ENCODE data around the gene ACVR2A.

Gene ACVR2A

DNA sequence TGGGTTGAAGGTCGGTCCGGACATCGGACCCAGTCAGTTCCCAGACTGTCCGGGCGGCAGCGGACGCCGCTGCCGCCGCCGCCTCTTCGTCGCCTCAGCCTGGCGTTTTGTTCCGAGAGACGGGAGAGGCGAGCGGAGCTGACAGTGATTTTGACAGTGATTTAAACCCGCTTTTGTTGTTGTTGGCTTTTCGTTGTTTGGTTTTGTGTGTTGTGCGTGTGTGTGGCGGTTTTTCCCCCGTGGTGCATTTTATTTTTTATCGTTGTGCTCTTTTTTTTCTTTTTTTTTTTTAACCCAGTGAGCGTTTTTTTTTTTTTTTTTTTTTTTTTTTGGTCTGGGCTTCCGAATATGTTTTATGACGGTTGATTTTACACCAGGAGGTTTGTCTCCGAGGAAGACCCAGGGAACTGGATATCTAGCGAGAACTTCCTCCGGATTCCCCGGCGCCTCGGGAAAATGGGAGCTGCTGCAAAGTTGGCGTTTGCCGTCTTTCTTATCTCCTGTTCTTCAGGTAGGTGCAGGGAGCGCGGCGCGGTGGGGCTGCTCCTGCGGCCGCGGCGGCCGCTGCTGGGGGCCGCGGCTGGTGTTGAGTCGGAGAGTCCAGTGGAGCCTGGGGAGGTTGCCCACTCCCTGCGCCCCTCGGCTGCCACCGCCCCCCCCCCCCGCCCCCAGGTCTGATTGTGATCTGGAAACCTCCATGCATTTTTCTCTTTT, at the start of gene ACVR2A:
Gene ACVR2A, plus strand, starts transcription at position 333 of the 714 bp plus-strand sequence. Its CDS starts 124 bp downstream, at position 457.
- DNase-seq (ENCODE audit: low read depth in 3 of 3), result peak in 1 of 3 experiments; percentile 8

GRCh38 chr2:147800316-147800715, 44.5 kb upstream of the ACVR2A start:
- DNase-seq (ENCODE audit: low read depth in 3 of 3), result no peak

DNA sequence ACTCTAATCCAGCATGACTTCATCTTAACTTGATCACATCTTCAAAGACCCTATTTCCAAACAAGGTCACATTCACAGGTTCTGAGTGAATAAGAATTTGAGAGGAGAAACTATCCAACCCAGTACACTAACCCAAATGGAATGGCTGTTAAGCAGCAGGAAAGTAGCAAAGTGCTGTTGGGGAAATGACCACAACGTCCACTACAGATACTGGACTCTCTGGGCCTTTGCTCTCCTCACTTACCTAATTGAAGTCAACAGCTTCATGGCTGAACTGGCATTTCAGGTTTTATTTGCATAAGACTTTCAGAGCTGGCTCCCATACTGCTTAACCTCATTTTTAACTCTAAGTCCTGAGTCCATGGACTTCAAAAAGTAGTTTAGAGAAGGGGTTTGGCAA, 38.0 kb upstream of the ACVR2A start:
- DNase-seq (ENCODE audit: low read depth in 3 of 3), result no peak

- no peak for DNase-seq (ENCODE audit: low read depth in 3 of 3)
These were observed 36.3 kb upstream of the ACVR2A start for GRCh38 chr2:147808520-147808919.

DNA sequence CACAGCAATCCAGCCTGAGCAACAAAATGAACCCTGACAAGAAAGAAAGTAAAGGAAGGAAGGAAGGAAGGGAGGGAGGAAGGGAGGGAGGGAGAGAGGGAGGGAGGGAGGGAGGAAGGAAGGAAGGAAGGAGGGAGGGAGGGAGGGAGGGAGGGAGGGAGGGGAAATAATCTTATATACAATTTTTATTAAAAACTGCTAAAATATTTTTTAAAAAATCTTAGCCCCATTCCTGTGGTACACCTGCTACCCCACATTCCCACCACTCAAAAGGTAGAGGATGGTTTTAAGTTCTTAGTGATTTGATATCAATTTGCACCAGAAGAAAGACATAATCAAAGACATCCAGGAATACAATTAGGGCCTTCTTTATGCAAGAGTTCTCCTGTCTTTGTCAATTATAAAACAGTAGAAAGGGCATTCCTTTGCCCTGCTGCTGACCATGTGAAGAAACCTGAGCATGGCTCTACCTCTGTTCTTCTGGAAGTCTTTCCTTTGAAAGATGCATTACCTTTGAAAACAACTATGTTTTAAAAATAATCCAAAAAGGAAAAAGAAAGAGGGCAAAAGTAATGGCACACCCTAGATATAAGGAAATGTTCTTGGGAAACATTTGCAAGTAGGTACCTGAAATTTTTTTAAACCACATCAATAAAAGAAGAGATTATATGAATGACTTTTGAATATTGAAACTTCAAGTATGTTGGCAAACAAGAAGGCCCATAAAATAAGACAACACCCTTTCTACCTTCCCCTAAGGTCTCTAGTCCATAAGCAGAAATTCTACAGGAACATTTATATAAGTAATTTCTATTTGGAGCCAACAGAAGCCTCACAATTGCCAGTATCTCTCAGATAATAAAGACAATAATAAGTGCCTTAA, 33.7 kb upstream of the ACVR2A start:
- no peak for DNase-seq (ENCODE audit: low read depth in 3 of 3)

- DNase-seq (ENCODE audit: low read depth in 3 of 3), result no peak
These were observed 26.1 kb upstream of the ACVR2A start for GRCh38 chr2:147818741-147819140.

DNA sequence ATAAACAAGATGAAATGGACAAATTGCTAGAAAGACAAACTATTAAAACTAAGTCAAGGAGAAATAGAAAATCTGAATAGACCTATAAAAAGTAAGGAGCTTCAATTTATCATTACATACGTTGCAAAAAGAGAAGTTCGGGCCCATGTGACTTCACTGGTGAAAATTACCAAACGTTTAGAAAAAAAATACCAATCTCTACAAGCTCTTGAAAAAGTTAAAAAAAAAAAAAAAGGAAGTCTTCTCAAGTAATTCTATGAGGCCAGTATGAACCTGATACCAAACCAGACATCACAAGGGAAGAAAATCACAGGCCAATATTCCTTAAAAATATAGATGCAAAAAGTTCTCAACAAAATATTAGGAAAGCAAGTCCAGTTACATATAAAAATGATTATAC, 20.2 kb upstream of the ACVR2A start:
- no peak for DNase-seq (ENCODE audit: low read depth in 3 of 3)

DNA sequence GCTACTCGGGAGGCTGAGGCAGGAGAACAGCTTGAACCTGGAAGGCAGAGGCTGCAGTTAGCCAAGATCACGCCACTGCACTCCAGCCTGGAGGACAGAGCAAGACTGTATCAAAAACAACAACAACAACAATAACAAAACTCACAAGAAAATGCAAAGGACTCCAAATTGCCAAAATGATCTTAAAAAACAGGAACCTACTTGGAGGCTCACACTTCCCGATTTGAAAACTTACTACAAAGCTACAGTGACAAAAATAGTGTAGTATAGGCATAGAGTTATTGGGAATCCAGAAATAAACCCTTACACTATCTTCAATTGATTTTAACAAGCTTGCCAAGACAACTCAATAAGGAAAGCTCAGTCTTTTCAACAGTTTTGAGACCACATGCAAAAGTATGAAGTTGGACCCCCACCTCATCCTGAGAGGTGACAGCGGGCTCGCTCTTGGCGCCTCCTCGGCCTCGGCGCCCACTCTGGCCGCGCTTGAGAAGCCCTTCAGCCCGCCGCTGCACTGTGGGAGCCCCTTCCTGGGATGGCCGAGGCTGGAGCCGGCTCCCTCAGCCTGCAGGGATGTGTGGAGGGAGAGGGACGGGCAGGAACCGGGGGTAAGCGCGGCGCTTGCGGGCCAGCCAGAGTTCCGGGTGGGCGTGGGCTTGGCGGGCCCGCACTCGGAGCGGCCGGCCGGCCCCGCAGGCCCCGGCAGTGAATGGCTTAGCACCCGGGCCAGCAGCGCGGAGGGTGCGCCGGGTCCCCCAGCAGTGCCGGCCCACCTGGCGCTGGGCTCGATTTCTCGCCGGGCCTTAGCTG, 18.3 kb upstream of the ACVR2A start:
- no peak for DNase-seq (ENCODE audit: low read depth in 3 of 3)

GRCh38 chr2:147827088-147827375, 17.8 kb upstream of the ACVR2A start:
- DNase-seq (ENCODE audit: low read depth in 3 of 3), result no peak

DNA sequence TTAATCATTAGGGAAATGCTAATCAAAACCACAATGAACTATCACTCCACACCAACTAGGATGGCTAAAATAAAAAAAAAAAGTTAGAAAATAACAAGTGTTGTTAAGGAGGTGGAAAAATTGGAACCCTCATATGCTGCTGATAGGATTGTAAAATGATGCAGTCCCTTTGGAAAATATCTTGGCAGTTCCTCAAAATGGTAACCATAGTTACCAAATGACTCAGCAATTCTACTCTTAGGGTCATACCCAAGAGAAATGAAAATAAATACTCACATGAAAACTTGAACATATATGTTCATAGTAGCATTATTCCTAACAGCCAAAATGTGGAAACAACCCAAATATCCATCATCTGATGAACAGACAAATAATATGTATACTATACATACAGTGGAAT, 15.7 kb upstream of the ACVR2A start:
- DNase-seq (ENCODE audit: low read depth in 3 of 3), result no peak

- no peak for DNase-seq (ENCODE audit: low read depth in 3 of 3)
These were observed 8.7 kb upstream of the ACVR2A start for GRCh38 chr2:147836099-147836498.

GRCh38 chr2:147843391-147843863, 1.4 kb upstream of the ACVR2A start:
- DNase-seq (ENCODE audit: low read depth in 3 of 3), result no peak

GRCh38 chr2:147843864-147844696, 749 bp upstream of the ACVR2A start:
- peak; percentile 67 to 76 (median 69) for DNase-seq (ENCODE audit: low read depth in 3 of 3)

DNA sequence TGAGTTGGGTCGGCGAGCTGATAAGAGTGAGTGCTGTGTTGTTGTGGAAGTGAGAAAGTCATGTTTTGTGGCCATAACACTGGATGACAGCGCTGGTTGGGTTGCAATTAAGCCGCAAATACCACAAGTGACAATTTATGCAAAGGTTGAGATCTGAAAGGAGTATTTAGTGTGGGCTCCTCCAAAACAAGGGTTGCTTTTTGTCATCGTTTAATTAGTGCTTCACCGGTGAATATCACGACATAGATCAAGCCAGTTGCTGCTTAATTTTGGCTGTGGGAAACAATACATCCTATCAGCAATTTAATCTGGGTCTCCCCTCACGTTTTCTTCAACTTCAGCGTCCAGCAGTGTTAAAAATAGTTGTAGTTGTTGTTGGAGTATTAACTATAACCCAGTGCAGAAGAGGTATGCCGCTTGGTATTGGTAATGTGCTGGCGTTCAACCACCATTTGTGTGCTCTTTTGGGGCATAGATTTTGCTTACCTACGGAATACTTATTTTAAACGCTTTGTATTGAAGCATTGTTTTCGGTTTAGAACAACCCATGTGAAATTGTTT, 662 bp downstream of the ACVR2A start:
- peak in 1 of 3 experiments; percentile 5 for DNase-seq (ENCODE audit: low read depth in 3 of 3)

GRCh38 chr2:147846412-147847081, 1.7 kb downstream of the ACVR2A start:
- no peak for DNase-seq (ENCODE audit: low read depth in 3 of 3)

GRCh38 chr2:147847746-147848391, 3.0 kb downstream of the ACVR2A start:
- no peak for DNase-seq (ENCODE audit: low read depth in 3 of 3)

DNA sequence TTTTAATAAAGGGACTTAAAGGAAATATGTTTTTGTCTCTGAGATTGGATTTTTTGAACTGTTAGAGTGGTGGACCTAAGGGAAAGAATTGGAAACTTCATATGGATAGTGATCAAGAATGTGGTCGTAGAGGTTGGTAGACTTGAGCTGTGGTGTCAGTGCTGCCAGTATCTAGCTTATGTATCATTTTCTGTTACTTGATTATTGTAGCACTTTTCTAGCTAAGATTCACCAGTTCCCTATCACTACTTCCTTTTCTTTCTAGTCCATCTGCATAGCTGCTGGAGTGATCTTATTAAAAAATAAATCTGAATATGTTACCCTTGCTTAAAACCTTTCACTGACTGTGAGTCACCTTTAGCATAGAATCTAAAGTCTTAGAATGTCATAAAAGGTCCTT, 6.0 kb downstream of the ACVR2A start:
- no peak for DNase-seq (ENCODE audit: low read depth in 3 of 3)

DNA sequence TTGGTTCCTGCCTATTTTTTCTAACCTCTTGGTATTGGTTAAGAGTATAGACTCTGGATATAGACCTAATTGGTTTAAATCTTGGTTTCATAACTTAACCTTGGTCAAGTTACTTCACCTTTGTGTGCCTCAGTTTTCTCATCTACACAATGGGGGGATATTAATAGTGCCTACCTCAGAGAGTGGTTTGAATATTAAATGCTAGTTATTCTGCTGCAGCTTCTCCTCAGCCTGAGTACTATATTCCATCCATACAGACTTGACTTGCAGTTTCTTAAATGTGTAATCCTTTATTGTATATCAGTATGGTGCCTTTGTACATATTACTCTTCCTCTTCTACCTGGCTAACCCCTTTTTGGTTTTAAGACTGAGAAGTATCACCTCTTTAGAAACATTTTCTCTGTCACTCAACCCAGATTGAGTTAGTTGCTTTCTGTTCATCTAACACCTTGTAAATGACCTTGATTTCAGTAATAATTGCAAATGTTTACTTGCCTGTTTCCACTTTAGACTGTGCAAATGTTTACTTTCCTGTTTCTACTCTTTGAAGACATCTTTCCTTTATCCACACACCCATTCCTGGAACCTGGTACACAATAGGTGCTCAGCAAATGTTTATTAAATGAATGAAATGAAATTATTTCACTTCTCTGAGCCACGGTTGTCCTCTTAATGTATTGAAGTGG, 6.6 kb downstream of the ACVR2A start:
- no peak for DNase-seq (ENCODE audit: low read depth in 3 of 3)

DNA sequence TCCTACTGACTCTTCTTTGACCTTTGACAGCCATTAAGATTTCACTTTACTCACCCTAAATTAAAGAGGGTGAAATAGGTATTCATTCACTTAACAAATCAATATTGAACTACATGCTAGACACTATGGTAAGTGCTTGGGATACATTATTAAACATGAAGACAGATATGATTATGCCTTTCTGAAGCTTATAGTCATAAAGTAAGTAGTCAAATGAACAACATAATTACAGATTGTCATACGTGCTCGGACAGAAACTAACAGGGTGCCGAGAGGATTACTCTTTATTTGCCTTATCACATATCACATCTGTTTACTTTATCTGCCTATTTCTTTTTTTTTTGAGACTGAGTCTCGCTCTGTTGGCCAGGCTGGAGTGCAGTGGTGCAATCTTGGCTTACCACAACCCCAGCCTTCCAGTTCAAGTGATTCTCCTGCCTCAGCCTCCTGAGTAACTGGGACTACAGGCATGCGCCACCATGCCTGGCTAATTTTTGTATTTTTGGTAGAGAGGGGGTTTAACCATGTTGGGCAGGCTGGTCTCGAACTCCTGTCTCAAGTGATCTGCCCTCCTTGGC, 9.8 kb downstream of the ACVR2A start:
- no peak for DNase-seq (ENCODE audit: low read depth in 3 of 3)
